GM12874 (cell line): ENCODE results near the gene ZFP57.

ENCODE experiments used
- CTCF ChIP-seq: IDR thresholded peaks from 2 replicates; pipeline ENCODE4 v1.5.1; 2011; ENCODE audit warnings: low read depth, mild to moderate bottlenecking, control low read depth, low read length, moderate library complexity; ENCODE audit not compliant: insufficient read depth

Gene ZFP57

DNA sequence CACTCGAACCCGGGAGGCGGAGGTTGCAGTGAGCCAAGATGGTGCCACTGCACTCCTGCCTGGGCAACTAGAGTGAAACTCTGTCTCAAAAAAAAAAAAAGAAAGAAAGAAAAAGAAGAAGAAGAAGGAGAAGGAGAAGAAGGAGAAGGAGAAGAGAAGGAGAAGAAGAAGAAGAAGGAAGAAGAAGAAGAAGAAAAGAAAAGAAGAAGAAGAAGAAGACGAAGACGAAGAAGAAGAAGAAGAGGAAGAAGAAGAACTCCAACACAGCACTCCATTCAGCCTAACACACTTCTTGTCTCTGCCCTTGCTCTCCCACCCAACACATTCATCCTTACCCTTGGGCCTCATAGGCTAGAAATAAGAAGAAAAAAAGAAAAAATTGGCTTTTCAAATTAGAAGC lies 6.9 kb downstream of the ZFP57 start:
- no peak for TF ChIP-seq CTCF

DNA sequence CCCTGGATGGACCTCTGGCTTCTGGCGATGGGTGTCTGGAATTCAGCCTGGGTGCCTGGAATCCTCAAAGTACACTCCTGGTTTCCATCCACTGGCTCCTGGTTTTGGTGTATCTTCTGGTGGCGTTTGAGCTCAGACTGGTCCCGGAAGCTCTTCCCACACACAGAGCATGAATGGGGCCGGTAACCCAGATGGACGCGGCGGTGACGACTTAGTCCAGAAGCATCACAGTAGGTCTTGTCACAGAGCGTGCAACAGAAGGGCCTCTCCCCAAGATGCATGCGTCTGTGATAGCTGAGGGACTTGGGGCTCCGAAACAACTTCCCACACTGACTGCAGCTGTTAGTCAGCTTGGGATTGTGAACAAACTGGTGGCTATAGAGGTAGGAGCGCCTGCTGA lies 7.8 kb downstream of the ZFP57 start:
- TF ChIP-seq CTCF, result no peak

DNA sequence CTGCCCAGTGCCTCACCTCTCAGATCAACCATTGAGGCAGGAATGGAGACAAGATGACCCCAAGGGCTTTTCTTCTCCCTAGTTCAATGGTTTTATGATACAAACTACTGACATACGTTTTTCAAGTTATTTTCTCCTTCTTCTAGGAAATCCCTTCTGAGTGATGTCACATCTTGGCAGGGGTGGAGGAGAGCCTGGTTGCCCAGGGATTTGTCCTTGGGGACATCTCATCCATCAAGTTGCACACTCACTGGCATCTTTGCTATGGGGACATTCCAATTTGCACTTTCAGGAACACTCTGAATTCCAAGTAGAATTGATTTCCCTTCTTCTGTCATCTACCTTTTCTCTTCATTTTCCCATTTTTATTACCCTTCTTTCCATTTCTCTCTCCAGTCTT lies 9.9 kb downstream of the ZFP57 start:
- no peak for TF ChIP-seq CTCF

DNA sequence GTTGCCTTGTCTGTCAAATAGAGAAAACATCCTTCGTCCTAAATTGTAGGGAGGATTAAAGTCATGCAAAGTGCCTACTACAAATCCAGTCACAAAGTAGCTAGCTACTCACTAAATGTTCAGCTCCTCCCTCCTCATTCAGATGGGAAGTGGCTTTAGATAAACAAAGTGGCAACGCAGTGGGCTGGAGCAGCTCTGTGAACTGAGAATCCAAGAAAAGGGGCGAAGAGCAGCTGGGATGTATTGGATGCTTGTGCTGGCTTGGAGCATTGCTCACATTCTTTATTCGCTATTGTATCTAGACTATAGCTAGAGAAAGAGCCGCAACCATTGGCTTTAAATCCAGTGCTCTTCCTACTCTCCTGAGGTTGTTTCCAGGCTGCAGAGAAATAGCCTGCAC lies 13.8 kb downstream of the ZFP57 start:
- no peak for TF ChIP-seq CTCF

- TF ChIP-seq CTCF, result no peak
These were observed 14.2 kb downstream of the ZFP57 start for GRCh38 chr6:29666826-29667130.

DNA sequence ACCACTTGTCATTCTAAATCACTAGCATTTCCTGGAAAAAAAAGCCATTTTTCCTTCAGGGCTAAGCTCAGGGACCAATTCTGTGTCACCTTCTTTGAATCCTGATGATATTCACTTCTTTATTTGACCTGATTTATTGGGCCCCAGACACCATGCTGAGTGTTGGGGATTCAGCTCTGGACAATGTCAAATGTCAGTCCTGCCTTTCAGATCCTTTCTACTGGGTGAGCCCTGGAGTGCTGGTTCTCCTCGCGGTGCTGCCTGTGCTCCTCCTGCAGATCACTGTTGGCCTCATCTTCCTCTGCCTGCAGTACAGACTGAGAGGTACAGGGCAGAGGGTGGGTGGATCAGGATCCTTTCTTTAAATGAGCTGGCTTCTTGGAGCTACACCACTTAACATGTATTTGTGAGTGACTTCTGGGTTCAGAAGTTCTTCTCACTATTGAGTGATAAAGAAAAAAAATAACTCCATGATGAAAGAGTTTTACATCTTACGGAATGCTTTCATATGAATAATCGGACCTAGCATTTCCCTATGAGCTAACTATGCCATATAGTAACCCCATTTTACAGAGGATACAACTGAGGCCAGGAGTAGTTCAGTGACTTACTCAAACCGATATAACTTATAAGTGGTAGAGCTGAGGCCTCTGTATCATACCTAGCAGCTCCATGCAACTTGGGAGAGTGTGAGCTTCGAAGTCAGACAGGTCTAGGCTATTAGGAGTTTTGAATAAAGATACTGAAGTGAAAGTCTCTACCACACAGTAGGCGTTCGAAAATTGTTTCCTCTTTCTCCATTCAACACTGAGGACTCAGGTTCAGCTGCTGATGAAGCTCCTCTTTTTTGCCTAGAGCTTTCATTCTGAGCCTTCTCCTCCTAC lies 14.8 kb downstream of the ZFP57 start:
- no peak for TF ChIP-seq CTCF

GRCh38 chr6:29663300-29664042 lies 17.5 kb downstream of the ZFP57 start:
- TF ChIP-seq CTCF, result no peak
